Gastrocnemius medialis (tissue), 4 donors: ENCODE results near the gene ZBED4.
"Not testable (repeated sequence)": the region's sequence is repeated elsewhere in the genome, so short reads cannot be mapped to it uniquely, and the experiment has no call there.

Source experiments
- POLR2A ChIP-seq, 2 donors: fragments of 450-650 bp; IDR thresholded peaks; one replicate each; pipeline ENCODE4 v1.6.1; 2017; ENCODE audit warnings: antibody characterized with exemption in 2 of 2, mild to moderate bottlenecking in 2 of 2, moderate library complexity in 2 of 2
- TF ChIP-seq, protein P1 (sequence below), 5 experiments: fragments of 450-650 bp in 3 of 5; fragments of 200-600 bp in 2 of 5; sonication (generic) in 2 of 5; IDR thresholded peaks in 4 of 5; conservative IDR thresholded peaks in 1 of 5; 1 replicate in 4 of 5; 2 replicates in 1 of 5; pipeline ENCODE4 v1.5.1; 2016 to 2019; ENCODE audit warnings: antibody characterized with exemption in 5 of 5, mild to moderate bottlenecking in 3 of 5, moderate library complexity in 3 of 5

DNA sequence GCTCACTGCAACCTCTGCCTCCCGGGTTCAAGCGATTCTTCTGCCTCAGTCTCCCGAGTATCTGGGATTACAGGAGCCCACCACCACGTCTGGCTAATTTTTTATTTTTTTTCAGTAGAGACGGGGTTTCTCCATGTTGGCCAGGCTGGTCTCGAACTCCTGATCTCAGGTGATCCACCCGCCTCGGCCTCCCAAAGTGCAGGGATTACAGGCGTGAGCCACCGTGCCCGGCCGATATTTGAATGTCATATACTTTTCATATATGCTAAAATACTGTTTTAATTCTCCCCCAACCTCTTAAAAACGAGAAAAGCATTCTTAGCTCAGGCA lies 1.1 kb upstream of the ZBED4 start:
- TF ChIP-seq POLR2A (IDR thresholded peaks at IDR 0.05) = not testable (repeated sequence)
- TF ChIP-seq, protein P1, sequence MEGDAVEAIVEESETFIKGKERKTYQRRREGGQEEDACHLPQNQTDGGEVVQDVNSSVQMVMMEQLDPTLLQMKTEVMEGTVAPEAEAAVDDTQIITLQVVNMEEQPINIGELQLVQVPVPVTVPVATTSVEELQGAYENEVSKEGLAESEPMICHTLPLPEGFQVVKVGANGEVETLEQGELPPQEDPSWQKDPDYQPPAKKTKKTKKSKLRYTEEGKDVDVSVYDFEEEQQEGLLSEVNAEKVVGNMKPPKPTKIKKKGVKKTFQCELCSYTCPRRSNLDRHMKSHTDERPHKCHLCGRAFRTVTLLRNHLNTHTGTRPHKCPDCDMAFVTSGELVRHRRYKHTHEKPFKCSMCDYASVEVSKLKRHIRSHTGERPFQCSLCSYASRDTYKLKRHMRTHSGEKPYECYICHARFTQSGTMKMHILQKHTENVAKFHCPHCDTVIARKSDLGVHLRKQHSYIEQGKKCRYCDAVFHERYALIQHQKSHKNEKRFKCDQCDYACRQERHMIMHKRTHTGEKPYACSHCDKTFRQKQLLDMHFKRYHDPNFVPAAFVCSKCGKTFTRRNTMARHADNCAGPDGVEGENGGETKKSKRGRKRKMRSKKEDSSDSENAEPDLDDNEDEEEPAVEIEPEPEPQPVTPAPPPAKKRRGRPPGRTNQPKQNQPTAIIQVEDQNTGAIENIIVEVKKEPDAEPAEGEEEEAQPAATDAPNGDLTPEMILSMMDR (IDR thresholded peaks at IDR 0.05 in 4 of 5, conservative IDR thresholded peaks at IDR 0.05 in 1 of 5) = not testable (repeated sequence)
